ENCODE results near the gene APOL3. TPM values are rescaled to one million over a fixed set of nuclear protein-coding genes. Genes with fewer than 3 reads are reported as not detected.

The APOL3 gene
- total and polyA plus RNA-seq, 10 of the 15 experiments (the other 5 are each of a cell fraction or from before 2014, with no cell fraction given), result 6.9 to 66.8 (median 48.5) TPM

GRCh38 chr22:36149441-36149840 is 11.1 kb downstream of the APOL3 start:
- FAIRE-seq (no peak), DNase-seq (ENCODE audit: low read depth, low spot score) (no peak), ATAC-seq (no peak)
- peaks cover 2 to 12% of the 10 kb centered on the region in 2 experiments for H3K36me3 ChIP-seq (ENCODE audit: control insufficient read depth in 2 of 2, insufficient read depth in 2 of 2, low read length in 1 of 2)
- H4K20me1 ChIP-seq (ENCODE audit: control insufficient read depth, insufficient read depth), result no peaks in the 10 kb centered on the region
- no peak overlapping the region for H3K4me2 ChIP-seq (ENCODE audit: control insufficient read depth, insufficient read depth)
- no peak overlapping the region for H3K9ac ChIP-seq (ENCODE audit: control insufficient read depth, insufficient read depth, low read length)
- H3K4me1 ChIP-seq (ENCODE audit: control insufficient read depth, insufficient read depth, low read length), result no peaks in the 10 kb centered on the region
- no peak overlapping the region for H3K27ac ChIP-seq (ENCODE audit: control insufficient read depth, insufficient read depth)
- no peaks in the 10 kb centered on the region for H3K27me3 ChIP-seq (replicated peaks in 1 of 2; ENCODE audit: control insufficient read depth in 2 of 2, insufficient read depth in 2 of 2, low read length in 1 of 2)
- H3K9me3 ChIP-seq (replicated peaks; ENCODE audit: control insufficient read depth, insufficient read depth, low read length), result no peaks in the 10 kb centered on the region; the same call in 2 of the 3 replicates
- ChIA-PET SMC1A (ENCODE audit: uncharacterized antibody, unreplicated experiment) (interaction anchor here (1.0 to 1.3 kb wide), 2 partner anchors 29 to 30 kb away, joined by 3 to 4 read pairs; no protein-coding TSS in a partner anchor), RAD21 (ENCODE audit: unreplicated experiment) (interaction anchor here (1.1 kb wide), 1 partner anchor 31 kb away, joined by 3 read pairs; no protein-coding TSS in a partner anchor), POLR2A (no interaction called here), CTCF (no interaction called here)
- H3K79me2 ChIP-seq (ENCODE audit: control insufficient read depth, insufficient read depth, low read length), result no peaks in the 10 kb centered on the region; the same call in none of the 2 replicates
- H2AFZ ChIP-seq (ENCODE audit: control insufficient read depth, low read depth, low read length), result no peak overlapping the region
- intact Hi-C loops (cut with micrococcal nuclease; ENCODE audit: unreplicated experiment), result no loop called here
- no TSS peak for BruUV-seq (replicated peaks)
- WGBS (ENCODE audit: insufficient coverage, insufficient replicate concordance, low lambda C conversion rate, missing lambda C conversion rate), result 83% methylated on average over 4 of the region's 4 CpGs
- in situ Hi-C loops (cut with MboI), result no loop called here
- no peak overlapping the region for H3K4me3 ChIP-seq
- TF ChIP-seq, protein P1, sequence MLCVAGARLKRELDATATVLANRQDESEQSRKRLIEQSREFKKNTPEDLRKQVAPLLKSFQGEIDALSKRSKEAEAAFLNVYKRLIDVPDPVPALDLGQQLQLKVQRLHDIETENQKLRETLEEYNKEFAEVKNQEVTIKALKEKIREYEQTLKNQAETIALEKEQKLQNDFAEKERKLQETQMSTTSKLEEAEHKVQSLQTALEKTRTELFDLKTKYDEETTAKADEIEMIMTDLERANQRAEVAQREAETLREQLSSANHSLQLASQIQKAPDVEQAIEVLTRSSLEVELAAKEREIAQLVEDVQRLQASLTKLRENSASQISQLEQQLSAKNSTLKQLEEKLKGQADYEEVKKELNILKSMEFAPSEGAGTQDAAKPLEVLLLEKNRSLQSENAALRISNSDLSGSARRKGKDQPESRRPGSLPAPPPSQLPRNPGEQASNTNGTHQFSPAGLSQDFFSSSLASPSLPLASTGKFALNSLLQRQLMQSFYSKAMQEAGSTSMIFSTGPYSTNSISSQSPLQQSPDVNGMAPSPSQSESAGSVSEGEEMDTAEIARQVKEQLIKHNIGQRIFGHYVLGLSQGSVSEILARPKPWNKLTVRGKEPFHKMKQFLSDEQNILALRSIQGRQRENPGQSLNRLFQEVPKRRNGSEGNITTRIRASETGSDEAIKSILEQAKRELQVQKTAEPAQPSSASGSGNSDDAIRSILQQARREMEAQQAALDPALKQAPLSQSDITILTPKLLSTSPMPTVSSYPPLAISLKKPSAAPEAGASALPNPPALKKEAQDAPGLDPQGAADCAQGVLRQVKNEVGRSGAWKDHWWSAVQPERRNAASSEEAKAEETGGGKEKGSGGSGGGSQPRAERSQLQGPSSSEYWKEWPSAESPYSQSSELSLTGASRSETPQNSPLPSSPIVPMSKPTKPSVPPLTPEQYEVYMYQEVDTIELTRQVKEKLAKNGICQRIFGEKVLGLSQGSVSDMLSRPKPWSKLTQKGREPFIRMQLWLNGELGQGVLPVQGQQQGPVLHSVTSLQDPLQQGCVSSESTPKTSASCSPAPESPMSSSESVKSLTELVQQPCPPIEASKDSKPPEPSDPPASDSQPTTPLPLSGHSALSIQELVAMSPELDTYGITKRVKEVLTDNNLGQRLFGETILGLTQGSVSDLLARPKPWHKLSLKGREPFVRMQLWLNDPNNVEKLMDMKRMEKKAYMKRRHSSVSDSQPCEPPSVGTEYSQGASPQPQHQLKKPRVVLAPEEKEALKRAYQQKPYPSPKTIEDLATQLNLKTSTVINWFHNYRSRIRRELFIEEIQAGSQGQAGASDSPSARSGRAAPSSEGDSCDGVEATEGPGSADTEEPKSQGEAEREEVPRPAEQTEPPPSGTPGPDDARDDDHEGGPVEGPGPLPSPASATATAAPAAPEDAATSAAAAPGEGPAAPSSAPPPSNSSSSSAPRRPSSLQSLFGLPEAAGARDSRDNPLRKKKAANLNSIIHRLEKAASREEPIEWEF (IDR thresholded peaks at IDR 0.05; ENCODE audit: insufficient replicate concordance, low read depth, low read length), result no peak
- TF ChIP-seq CREM (IDR thresholded peaks at IDR 0.05; ENCODE audit: low read depth) (no peak), SMAD5 (IDR thresholded peaks at IDR 0.05; ENCODE audit: low read depth) (no peak), FOS (IDR thresholded peaks at IDR 0.05; ENCODE audit: borderline replicate concordance, extremely low read depth, insufficient read length) (no peak), CHD4 (IDR thresholded peaks at IDR 0.05) (no peak), RELB (IDR thresholded peaks at IDR 0.05; ENCODE audit: low read depth) (no peak), TCF12 (IDR thresholded peaks at IDR 0.05; ENCODE audit: low read depth, low read length) (no peak), IRF5 (IDR thresholded peaks at IDR 0.05; ENCODE audit: borderline replicate concordance) (no peak), YY1 (IDR thresholded peaks at IDR 0.05; ENCODE audit: low read depth, low read length) (no peak)
- TF ChIP-seq, protein P2, sequence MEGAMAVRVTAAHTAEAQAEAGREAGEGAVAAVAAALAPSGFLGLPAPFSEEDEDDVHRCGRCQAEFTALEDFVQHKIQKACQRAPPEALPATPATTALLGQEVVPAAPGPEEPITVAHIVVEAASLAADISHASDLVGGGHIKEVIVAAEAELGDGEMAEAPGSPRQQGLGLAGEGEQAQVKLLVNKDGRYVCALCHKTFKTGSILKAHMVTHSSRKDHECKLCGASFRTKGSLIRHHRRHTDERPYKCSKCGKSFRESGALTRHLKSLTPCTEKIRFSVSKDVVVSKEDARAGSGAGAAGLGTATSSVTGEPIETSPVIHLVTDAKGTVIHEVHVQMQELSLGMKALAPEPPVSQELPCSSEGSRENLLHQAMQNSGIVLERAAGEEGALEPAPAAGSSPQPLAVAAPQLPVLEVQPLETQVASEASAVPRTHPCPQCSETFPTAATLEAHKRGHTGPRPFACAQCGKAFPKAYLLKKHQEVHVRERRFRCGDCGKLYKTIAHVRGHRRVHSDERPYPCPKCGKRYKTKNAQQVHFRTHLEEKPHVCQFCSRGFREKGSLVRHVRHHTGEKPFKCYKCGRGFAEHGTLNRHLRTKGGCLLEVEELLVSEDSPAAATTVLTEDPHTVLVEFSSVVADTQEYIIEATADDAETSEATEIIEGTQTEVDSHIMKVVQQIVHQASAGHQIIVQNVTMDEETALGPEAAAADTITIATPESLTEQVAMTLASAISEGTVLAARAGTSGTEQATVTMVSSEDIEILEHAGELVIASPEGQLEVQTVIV (IDR thresholded peaks at IDR 0.05; ENCODE audit: borderline replicate concordance, partially characterized antibody), result no peak
- TF ChIP-seq, protein P3, sequence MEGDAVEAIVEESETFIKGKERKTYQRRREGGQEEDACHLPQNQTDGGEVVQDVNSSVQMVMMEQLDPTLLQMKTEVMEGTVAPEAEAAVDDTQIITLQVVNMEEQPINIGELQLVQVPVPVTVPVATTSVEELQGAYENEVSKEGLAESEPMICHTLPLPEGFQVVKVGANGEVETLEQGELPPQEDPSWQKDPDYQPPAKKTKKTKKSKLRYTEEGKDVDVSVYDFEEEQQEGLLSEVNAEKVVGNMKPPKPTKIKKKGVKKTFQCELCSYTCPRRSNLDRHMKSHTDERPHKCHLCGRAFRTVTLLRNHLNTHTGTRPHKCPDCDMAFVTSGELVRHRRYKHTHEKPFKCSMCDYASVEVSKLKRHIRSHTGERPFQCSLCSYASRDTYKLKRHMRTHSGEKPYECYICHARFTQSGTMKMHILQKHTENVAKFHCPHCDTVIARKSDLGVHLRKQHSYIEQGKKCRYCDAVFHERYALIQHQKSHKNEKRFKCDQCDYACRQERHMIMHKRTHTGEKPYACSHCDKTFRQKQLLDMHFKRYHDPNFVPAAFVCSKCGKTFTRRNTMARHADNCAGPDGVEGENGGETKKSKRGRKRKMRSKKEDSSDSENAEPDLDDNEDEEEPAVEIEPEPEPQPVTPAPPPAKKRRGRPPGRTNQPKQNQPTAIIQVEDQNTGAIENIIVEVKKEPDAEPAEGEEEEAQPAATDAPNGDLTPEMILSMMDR (IDR thresholded peaks at IDR 0.05 in 2 of 3, conservative IDR thresholded peaks at IDR 0.05 in 1 of 3; ENCODE audit: control insufficient read depth in 2 of 3, extremely low read depth in 1 of 3, insufficient read depth in 1 of 3, low read depth in 3 of 3, low read length in 3 of 3), result no peak
